Keratinocyte (primary cell): ENCODE measurements around the gene HLA-B. TPM values are rescaled to one million over a fixed set of nuclear protein-coding genes. Genes with fewer than 3 reads are reported as not detected.

Experiments used
- DNase-seq: peaks from one replicate; pipeline ENCODE4 v3.0.0-alpha.2; 2011; ENCODE audit warnings: low read depth, missing footprints, low spot score
- FAIRE-seq: peaks from 2 replicates; lab custom pipeline; 2011; peaks lifted over from hg19 to GRCh38; lab: Jason Lieb, UNC
- H2AFZ ChIP-seq: 2 replicates; pipeline ENCODE4 v1.6.0; 2012; ENCODE audit warnings: low read length, control low read depth, inconsistent platforms; ENCODE audit not compliant: control insufficient read depth
- H3K27ac ChIP-seq: 2 replicates; pipeline ENCODE4 v1.5.1; 2011; ENCODE audit warnings: low read length; ENCODE audit not compliant: control insufficient read depth, insufficient read depth
- H3K27me3 ChIP-seq: 3 replicates; pipeline ENCODE4 v1.6.0; 2011; ENCODE audit warnings: low read length; ENCODE audit not compliant: control insufficient read depth, insufficient read depth; ENCODE audit errors: extremely low read depth
- H3K36me3 ChIP-seq, 2 experiments: 2 replicates in 1 of 2; 3 replicates in 1 of 2; pipeline ENCODE4 v1.5.1; 2011; ENCODE audit warnings: low read length in 2 of 2, mild to moderate bottlenecking in 1 of 2; ENCODE audit not compliant: control insufficient read depth in 2 of 2, insufficient read depth in 2 of 2; ENCODE audit errors: extremely low read depth in 1 of 2
- H3K4me1 ChIP-seq: 3 replicates; pipeline ENCODE4 v1.5.1; 2011; ENCODE audit warnings: low read length; ENCODE audit not compliant: control insufficient read depth, insufficient read depth; ENCODE audit errors: extremely low read depth
- H3K4me2 ChIP-seq: 3 replicates; pipeline ENCODE4 v1.6.0; 2011; ENCODE audit warnings: low read depth, low read length; ENCODE audit not compliant: control insufficient read depth, insufficient read depth; ENCODE audit errors: extremely low read depth
- H3K4me3 ChIP-seq, 3 experiments: fragments of 200-600 bp in 1 of 3; sonication (generic) in 1 of 3; 2 replicates in 2 of 3; 3 replicates in 1 of 3; pipeline ENCODE4 v1.5.1; 2011 to 2016; ENCODE audit warnings: low read length in 3 of 3, mild to moderate bottlenecking in 3 of 3, control low read depth in 2 of 3, inconsistent platforms in 1 of 3, low read depth in 1 of 3, mixed read lengths in 1 of 3, mixed run types in 1 of 3, moderate library complexity in 1 of 3; ENCODE audit not compliant: control insufficient read depth in 2 of 3, insufficient read depth in 2 of 3; ENCODE audit errors: extremely low read depth in 1 of 3
- H3K79me2 ChIP-seq: 2 replicates; pipeline ENCODE4 v1.6.0; 2012; ENCODE audit warnings: low read length; ENCODE audit not compliant: control insufficient read depth, insufficient read depth
- H3K9ac ChIP-seq: 3 replicates; pipeline ENCODE4 v1.6.0; 2011; ENCODE audit warnings: low read length; ENCODE audit not compliant: control insufficient read depth, insufficient read depth; ENCODE audit errors: extremely low read depth
- H3K9me1 ChIP-seq: 3 replicates; pipeline ENCODE4 v1.6.0; 2011; ENCODE audit warnings: low read length; ENCODE audit not compliant: control insufficient read depth, insufficient read depth; ENCODE audit errors: extremely low read depth
- H3K9me3 ChIP-seq: 2 replicates; pipeline ENCODE4 v1.5.1; 2012; ENCODE audit warnings: low read depth, low read length; ENCODE audit not compliant: control insufficient read depth
- H4K20me1 ChIP-seq: 3 replicates; pipeline ENCODE4 v1.6.0; 2011; ENCODE audit warnings: low read length; ENCODE audit not compliant: control insufficient read depth, insufficient read depth; ENCODE audit errors: extremely low read depth
- CTCF ChIP-seq, 3 experiments: IDR thresholded peaks in 1 of 3; conservative IDR thresholded peaks in 1 of 3; optimal IDR thresholded peaks in 1 of 3; 2 replicates in 2 of 3; 3 replicates in 1 of 3; pipeline versions ENCODE3 to v1.5.1; 2011; ENCODE audit warnings: low read length in 3 of 3, mild to moderate bottlenecking in 3 of 3, moderate library complexity in 2 of 3, control low read depth in 1 of 3, inconsistent platforms in 1 of 3; ENCODE audit not compliant: insufficient read depth in 2 of 3; ENCODE audit errors: extremely low read depth in 1 of 3
- EZH2 ChIP-seq: IDR thresholded peaks from one replicate; pipeline ENCODE4 v1.6.1; 2012; ENCODE audit warnings: inconsistent platforms, mild to moderate bottlenecking, low read length, moderate library complexity
- dilution Hi-C: fragments of 300-500 bp; cut with MboI; formaldehyde crosslinking; loops from one replicate; pipeline ENCODE4 v1.7.0; 2020; ENCODE audit warnings: low sequenced_read_pairs; ENCODE audit not compliant: extremely low pct_ligation_motif_present
- polyA plus RNA-seq, 5 experiments: library from polyadenylated mRNA; depleted of rRNA in 3 of 5; stranded (reverse) in 3 of 5; stranded (forward) in 1 of 5; unstranded in 1 of 5; fragments of >200 nt; gene quantifications; 1 replicate in 1 of 5; 2 replicates in 3 of 5; 3 replicates in 1 of 5; pipeline versions ENCODE4 v1.2.1 to v1.2.3, GENCODE V29; 2011 to 2012; ENCODE audit warnings: missing spikeins in 2 of 5, low read depth in 1 of 5, low replicate concordance in 1 of 5

The HLA-B gene
- polyA plus RNA-seq, 1 donor (not counting 4 experiments of a cell fraction or from before 2014, with no cell fraction given): 265 TPM

GRCh38 chr6:31357886-31358285, 907 bp upstream of the HLA-B start:
- H3K27me3 ChIP-seq: peaks cover 19% of the 10 kb centered on the region
- no peak overlapping the region for H3K27ac ChIP-seq
- peak overlapping the region; percentile 91 for H2AFZ ChIP-seq
- H3K9me1 ChIP-seq: no peaks in the 10 kb centered on the region
- H4K20me1 ChIP-seq: no peaks in the 10 kb centered on the region
- H3K9ac ChIP-seq: peak overlapping the region; percentile 75
- peaks cover 9% of the 10 kb centered on the region for H3K4me1 ChIP-seq
- no peaks in the 10 kb centered on the region for H3K79me2 ChIP-seq
- DNase-seq (no peak), FAIRE-seq (no peak)
- H3K4me2 ChIP-seq: no peak overlapping the region
- TF ChIP-seq CTCF (optimal IDR thresholded peaks at IDR 0.05 in 1 of 3, IDR thresholded peaks at IDR 0.05 in 1 of 3, conservative IDR thresholded peaks at IDR 0.05 in 1 of 3; ENCODE audit: extremely low read depth in 1 of 3, insufficient read depth in 2 of 3, low read length in 3 of 3) (no peak), EZH2 (no peak)
- H3K9me3 ChIP-seq: no peaks in the 10 kb centered on the region
- peaks cover 0 to 7% of the 10 kb centered on the region in 2 experiments for H3K36me3 ChIP-seq
- H3K4me3 ChIP-seq: no peak overlapping the region
- dilution Hi-C loops: no loop called here

GRCh38 chr6:31356216-31356945, 598 bp downstream of the HLA-B start:
- DNase-seq: no peak
- H2AFZ ChIP-seq: peak overlapping the region; percentile 46
- peak overlapping the region; percentile 75 for H3K9ac ChIP-seq
- no peak for FAIRE-seq
- H4K20me1 ChIP-seq: no peaks in the 10 kb centered on the region
- H3K4me2 ChIP-seq: peak overlapping the region; percentile 58
- H3K9me1 ChIP-seq: no peaks in the 10 kb centered on the region
- TF ChIP-seq CTCF (optimal IDR thresholded peaks at IDR 0.05 in 1 of 3, IDR thresholded peaks at IDR 0.05 in 1 of 3, conservative IDR thresholded peaks at IDR 0.05 in 1 of 3; ENCODE audit: extremely low read depth in 1 of 3, insufficient read depth in 2 of 3, low read length in 3 of 3) (no peak), EZH2 (no peak)
- peaks cover 9% of the 10 kb centered on the region for H3K4me1 ChIP-seq
- peaks cover 0 to 7% of the 10 kb centered on the region in 2 experiments for H3K36me3 ChIP-seq
- dilution Hi-C loops: no loop called here
- H3K27ac ChIP-seq: peak overlapping the region; percentile 54
- no peaks in the 10 kb centered on the region for H3K79me2 ChIP-seq
- H3K9me3 ChIP-seq: no peaks in the 10 kb centered on the region
- H3K27me3 ChIP-seq: peaks cover 16% of the 10 kb centered on the region
- peak overlapping the region; percentile 63 to 83 (median 73) for H3K4me3 ChIP-seq
